Left lung (tissue), 10 donors: ENCODE results near the gene CFH. TPM values are rescaled to one million over a fixed set of nuclear protein-coding genes. Genes with fewer than 3 reads are reported as not detected.

ENCODE experiments used
- ATAC-seq: fragments of 200-7000 bp; cut with Tn5 transposase; one replicate; pipeline ENCODE4 v1.9.1; 2020; ENCODE audit warnings: moderate library complexity
- DNase-seq, 4 donors: peaks; one replicate each; pipeline ENCODE4 v3.0.0-alpha.2; 2013 to 2020
- H3K27ac ChIP-seq, 2 donors: fragments of 200-600 bp; sonication (generic) in 1 of 2; one replicate each; pipeline versions ENCODE4 v1.5.0 to v1.8.0; 2020 to 2021
- H3K27me3 ChIP-seq, 2 donors: fragments of 200-600 bp; sonication (generic) in 1 of 2; one replicate each; pipeline versions ENCODE4 v1.5.0 to v1.8.0; 2020 to 2021
- H3K36me3 ChIP-seq, 2 donors: fragments of 200-600 bp; sonication (generic) in 1 of 2; one replicate each; pipeline versions ENCODE4 v1.5.0 to v1.8.0; 2020 to 2021
- H3K4me1 ChIP-seq, 2 donors: fragments of 200-600 bp; one replicate each; pipeline ENCODE4 v1.8.0; 2021
- H3K4me3 ChIP-seq, 2 donors: fragments of 200-600 bp; sonication (generic) in 1 of 2; one replicate each; pipeline versions ENCODE4 v1.5.0 to v1.8.0; 2020 to 2021; ENCODE audit warnings: mild to moderate bottlenecking in 1 of 2
- H3K9me3 ChIP-seq, 2 donors: fragments of 200-600 bp; sonication (generic) in 1 of 2; one replicate each; pipeline versions ENCODE4 v1.5.0 to v1.8.0; 2020 to 2021
- CTCF ChIP-seq, 2 donors: fragments of 200-600 bp; sonication (generic) in 1 of 2; IDR thresholded peaks; one replicate each; pipeline versions ENCODE4 v1.5.0 to v1.8.0; 2021; ENCODE audit warnings: antibody characterized with exemption in 2 of 2
- intact Hi-C, 2 donors: fragments of 100-400 bp; cut with DNase I; formaldehyde crosslinking; loops; one replicate each; pipeline versions ENCODE4 v1.11.2 to v1.14.2; 2022
- polyA plus RNA-seq, 6 donors: library from polyadenylated mRNA; unstranded; fragments of 120-200 nt; gene quantifications; one replicate each; pipeline ENCODE4 v1.2.1, GENCODE V29; 2013; ENCODE audit not compliant: insufficient read length in 6 of 6
- total RNA-seq, 2 donors: library from RNA; stranded (reverse); fragmentation: NEBNext Ultra II Directional; extraction: Animal tissue kit (Norgen Biotek cat#: 25700); gene quantifications; one replicate each; pipeline ENCODE4 v1.2.1, GENCODE V29; 2021
- donor health status: DM: no; HTN: yes; CAD: no.
- donor health status: DM: no; HTN: no; CAD: no.

The CFH gene
- total and polyA plus RNA-seq, 8 donors = 19.7 to 161 (median 31.6) TPM

GRCh38 chr1:196609370-196609737 lies 42.5 kb upstream of the CFH start:
- intact Hi-C loops = no loop called here

GRCh38 chr1:196611873-196612272 lies 40.0 kb upstream of the CFH start:
- no peak for TF ChIP-seq CTCF (IDR thresholded peaks at IDR 0.05)
- DNase-seq (peak in 1 of 4 donors; percentile 20), ATAC-seq (no peak)
- Histone ChIP-seq H3K36me3 (no peaks in the 10 kb centered on the region), H3K4me3 (no peak overlapping the region), H3K4me1 (no peaks in the 10 kb centered on the region), H3K27ac (no peak overlapping the region), H3K27me3 (peaks cover 0 to 21% of the 10 kb centered on the region in 2 donors), H3K9me3 (no peaks in the 10 kb centered on the region)
- intact Hi-C loops = no loop called here

More at GRCh38 chr1:196609370-196609737, 42.5 kb upstream of the CFH start:
- no peaks in the 10 kb centered on the region for H3K4me1 ChIP-seq
- no peaks in the 10 kb centered on the region for H3K9me3 ChIP-seq
- H3K27me3 ChIP-seq = peaks cover 0 to 21% of the 10 kb centered on the region in 2 donors
- DNase-seq = no peak
- H3K4me3 ChIP-seq = peak overlapping the region; percentile 41 to 44
- ATAC-seq = peak; percentile 11
- peak overlapping the region in 1 of 2 donors; percentile 65 for H3K27ac ChIP-seq
- no peak for TF ChIP-seq CTCF (IDR thresholded peaks at IDR 0.05)
- no peaks in the 10 kb centered on the region for H3K36me3 ChIP-seq

- no peaks in the 10 kb centered on the region for H3K4me1 ChIP-seq
- no peak overlapping the region for H3K4me3 ChIP-seq
- H3K27ac ChIP-seq = no peak overlapping the region
- DNase-seq = no peak
- no peak for ATAC-seq
- no peak for TF ChIP-seq CTCF (IDR thresholded peaks at IDR 0.05)
- H3K9me3 ChIP-seq = no peaks in the 10 kb centered on the region
- H3K36me3 ChIP-seq = no peaks in the 10 kb centered on the region
- H3K27me3 ChIP-seq = no peaks in the 10 kb centered on the region
- intact Hi-C loops = no loop called here
These were observed 32.1 kb upstream of the CFH start for GRCh38 chr1:196619721-196620120.

- ATAC-seq = no peak
- H3K4me1 ChIP-seq = no peaks in the 10 kb centered on the region
- H3K27me3 ChIP-seq = no peaks in the 10 kb centered on the region
- intact Hi-C loops = no loop called here
- TF ChIP-seq CTCF (IDR thresholded peaks at IDR 0.05) = no peak
- no peak overlapping the region for H3K4me3 ChIP-seq
- H3K9me3 ChIP-seq = peaks cover 0 to 4% of the 10 kb centered on the region in 2 donors
- no peak overlapping the region for H3K27ac ChIP-seq
- H3K36me3 ChIP-seq = no peaks in the 10 kb centered on the region
- no peak for DNase-seq
These were observed 28.8 kb upstream of the CFH start for GRCh38 chr1:196623079-196623478.

- Histone ChIP-seq H3K4me1 (no peaks in the 10 kb centered on the region), H3K9me3 (peaks cover 0 to 21% of the 10 kb centered on the region in 2 donors), H3K4me3 (no peak overlapping the region), H3K27ac (no peak overlapping the region), H3K27me3 (no peaks in the 10 kb centered on the region), H3K36me3 (no peaks in the 10 kb centered on the region)
- TF ChIP-seq CTCF (IDR thresholded peaks at IDR 0.05) = no peak
- no peak for DNase-seq
- intact Hi-C loops = no loop called here
- ATAC-seq = no peak
These were observed 23.0 kb upstream of the CFH start for GRCh38 chr1:196628838-196629237.
